ENCODE results near the gene GALNT9.

DNA sequence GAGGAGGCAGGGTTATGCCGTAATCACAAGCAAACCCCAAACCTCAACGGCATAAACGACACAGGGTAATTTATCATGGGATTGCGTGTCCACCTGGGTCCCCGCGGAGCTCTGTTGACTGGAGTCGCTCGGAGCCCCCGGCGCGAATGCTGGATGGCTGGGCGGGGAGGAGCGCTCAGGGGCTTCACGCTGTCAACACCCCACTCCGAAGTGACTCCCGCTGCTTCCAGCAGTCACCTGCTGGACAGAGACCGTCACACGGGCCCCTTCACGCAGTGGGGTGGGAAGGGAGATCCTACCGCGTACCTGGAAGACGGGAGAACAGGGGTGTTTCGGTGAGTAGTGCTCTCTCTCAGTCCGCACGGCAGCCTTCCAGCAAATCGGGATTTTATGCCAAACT is 4.4 kb upstream of the GALNT9 start:
- TF ChIP-seq FOXM1 (IDR thresholded peaks at IDR 0.05; ENCODE audit: borderline replicate concordance) (no peak), NFRKB (IDR thresholded peaks at IDR 0.05) (no peak), ARNT (IDR thresholded peaks at IDR 0.05) (no peak), TARDBP (IDR thresholded peaks at IDR 0.05) (no peak), SUZ12 (IDR thresholded peaks at IDR 0.05) (no peak), HDGF (IDR thresholded peaks at IDR 0.05; ENCODE audit: borderline replicate concordance) (no peak), ZNF384 (IDR thresholded peaks at IDR 0.05) (no peak)

All from HEK293T (cell line).